BJ (cell line): ENCODE measurements around the gene ADPRH. TPM values are rescaled to one million over a fixed set of nuclear protein-coding genes. Genes with fewer than 3 reads are reported as not detected.

Experiments used
- CTCF ChIA-PET: fragments of 350-600 bp; formaldehyde crosslinking; extraction: SDS; loops from one replicate; lab custom pipeline; 2021; ENCODE audit warnings: antibody characterized with exemption, inconsistent platforms; lab: Yijun Ruan, JAX
- POLR2A ChIA-PET: fragments of 300-600 bp; sonication (Branson Sonifier 250); formaldehyde crosslinking; extraction: SDS; loops from one replicate; lab custom pipeline; 2021; ENCODE audit warnings: antibody characterized with exemption; lab: Charles Lee
- DNase-seq: peaks from one replicate; pipeline ENCODE4 v3.0.0-alpha.2; 2011; ENCODE audit warnings: low read depth
- H3K27me3 ChIP-seq: 2 replicates; pipeline ENCODE4 v1.6.0; 2011; ENCODE audit warnings: low read length; ENCODE audit not compliant: control insufficient read depth, insufficient read depth
- H3K36me3 ChIP-seq: 2 replicates; pipeline ENCODE4 v1.5.1; 2011; ENCODE audit warnings: low read length; ENCODE audit not compliant: control insufficient read depth, insufficient read depth
- H3K4me3 ChIP-seq: 2 replicates; pipeline ENCODE4 v1.5.1; 2011; ENCODE audit warnings: low read depth, mild to moderate bottlenecking, control low read depth, low read length
- polyA plus RNA-seq: library from polyadenylated mRNA; depleted of rRNA; stranded (reverse); fragments of >200 nt; gene quantifications from 2 replicates; pipeline ENCODE4 v1.2.3, GENCODE V29; 2011
- TF ChIP-seq, protein P1 (sequence below): IDR thresholded peaks from 2 replicates; pipeline ENCODE4 v1.5.1; 2011; ENCODE audit warnings: low read depth, mild to moderate bottlenecking, control low read depth, inconsistent platforms, low read length, moderate library complexity; ENCODE audit not compliant: insufficient read depth

Gene ADPRH
- polyA plus RNA-seq, 1 experiment: 1.6 TPM

DNA sequence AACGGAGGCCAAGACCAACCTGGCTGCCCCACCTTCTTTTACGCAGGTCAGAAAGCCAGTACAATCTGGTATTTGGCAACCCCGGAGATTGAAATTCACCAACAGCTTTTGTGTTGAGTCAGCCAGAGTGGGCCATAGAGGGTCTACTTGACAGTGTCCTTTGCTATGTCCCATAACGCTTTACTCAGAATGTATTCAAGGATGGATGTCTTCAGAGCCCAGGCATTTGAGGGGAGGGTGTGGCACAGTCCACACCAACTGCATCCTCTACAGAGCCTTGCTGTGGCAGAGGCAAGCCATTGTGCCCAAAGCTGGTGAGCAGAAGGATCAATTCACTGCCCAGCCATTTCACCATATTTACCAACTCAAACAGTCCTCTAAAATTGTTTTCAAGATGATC is 36.8 kb downstream of the ADPRH start:
- Histone ChIP-seq H3K36me3 (no peaks in the 10 kb centered on the region), H3K4me3 (no peak overlapping the region), H3K27me3 (peaks cover 3% of the 10 kb centered on the region; the same call in 1 of the 2 replicates)
- ChIA-PET POLR2A (no interaction called here), CTCF (no interaction called here)
- no peak for DNase-seq
- TF ChIP-seq, protein P1, sequence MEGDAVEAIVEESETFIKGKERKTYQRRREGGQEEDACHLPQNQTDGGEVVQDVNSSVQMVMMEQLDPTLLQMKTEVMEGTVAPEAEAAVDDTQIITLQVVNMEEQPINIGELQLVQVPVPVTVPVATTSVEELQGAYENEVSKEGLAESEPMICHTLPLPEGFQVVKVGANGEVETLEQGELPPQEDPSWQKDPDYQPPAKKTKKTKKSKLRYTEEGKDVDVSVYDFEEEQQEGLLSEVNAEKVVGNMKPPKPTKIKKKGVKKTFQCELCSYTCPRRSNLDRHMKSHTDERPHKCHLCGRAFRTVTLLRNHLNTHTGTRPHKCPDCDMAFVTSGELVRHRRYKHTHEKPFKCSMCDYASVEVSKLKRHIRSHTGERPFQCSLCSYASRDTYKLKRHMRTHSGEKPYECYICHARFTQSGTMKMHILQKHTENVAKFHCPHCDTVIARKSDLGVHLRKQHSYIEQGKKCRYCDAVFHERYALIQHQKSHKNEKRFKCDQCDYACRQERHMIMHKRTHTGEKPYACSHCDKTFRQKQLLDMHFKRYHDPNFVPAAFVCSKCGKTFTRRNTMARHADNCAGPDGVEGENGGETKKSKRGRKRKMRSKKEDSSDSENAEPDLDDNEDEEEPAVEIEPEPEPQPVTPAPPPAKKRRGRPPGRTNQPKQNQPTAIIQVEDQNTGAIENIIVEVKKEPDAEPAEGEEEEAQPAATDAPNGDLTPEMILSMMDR: no peak

- POLR2A ChIA-PET: no interaction called here
- DNase-seq: no peak
- Histone ChIP-seq H3K36me3 (no peaks in the 10 kb centered on the region), H3K4me3 (no peak overlapping the region), H3K27me3 (peaks cover 5% of the 10 kb centered on the region)
- CTCF ChIA-PET: no interaction called here
- TF ChIP-seq, protein P1: no peak
Measured at GRCh38 chr3:119619094-119619493, 39.8 kb downstream of the ADPRH start.

DNA sequence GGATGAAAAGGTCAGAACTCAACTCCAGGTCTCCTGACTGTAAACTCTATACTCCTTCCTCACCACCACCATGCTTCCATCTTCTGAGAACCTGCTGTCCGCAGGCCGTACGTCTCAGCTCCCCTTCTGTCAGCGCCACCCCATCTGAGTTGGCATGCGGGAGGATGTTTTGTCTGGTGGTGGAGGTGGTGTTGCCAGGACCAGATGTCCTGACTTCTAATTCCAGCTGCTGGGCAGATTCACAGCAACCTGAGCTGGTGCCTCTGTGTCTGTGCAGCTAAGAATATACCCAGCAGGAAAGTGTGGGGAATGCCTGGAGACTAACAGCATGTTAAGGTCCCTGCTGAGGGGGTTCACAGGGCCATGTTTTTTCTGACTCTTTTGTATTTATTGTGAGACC is 41.6 kb downstream of the ADPRH start:
- no peak for DNase-seq
- Histone ChIP-seq H3K36me3 (no peaks in the 10 kb centered on the region), H3K4me3 (no peak overlapping the region), H3K27me3 (peaks cover 5% of the 10 kb centered on the region)
- TF ChIP-seq, protein P1: no peak
- POLR2A ChIA-PET: no interaction called here
- CTCF ChIA-PET: interaction anchor here (0.6 kb wide), 1 partner anchor 11 kb away, joined by 3 read pairs; no protein-coding TSS in a partner anchor

DNA sequence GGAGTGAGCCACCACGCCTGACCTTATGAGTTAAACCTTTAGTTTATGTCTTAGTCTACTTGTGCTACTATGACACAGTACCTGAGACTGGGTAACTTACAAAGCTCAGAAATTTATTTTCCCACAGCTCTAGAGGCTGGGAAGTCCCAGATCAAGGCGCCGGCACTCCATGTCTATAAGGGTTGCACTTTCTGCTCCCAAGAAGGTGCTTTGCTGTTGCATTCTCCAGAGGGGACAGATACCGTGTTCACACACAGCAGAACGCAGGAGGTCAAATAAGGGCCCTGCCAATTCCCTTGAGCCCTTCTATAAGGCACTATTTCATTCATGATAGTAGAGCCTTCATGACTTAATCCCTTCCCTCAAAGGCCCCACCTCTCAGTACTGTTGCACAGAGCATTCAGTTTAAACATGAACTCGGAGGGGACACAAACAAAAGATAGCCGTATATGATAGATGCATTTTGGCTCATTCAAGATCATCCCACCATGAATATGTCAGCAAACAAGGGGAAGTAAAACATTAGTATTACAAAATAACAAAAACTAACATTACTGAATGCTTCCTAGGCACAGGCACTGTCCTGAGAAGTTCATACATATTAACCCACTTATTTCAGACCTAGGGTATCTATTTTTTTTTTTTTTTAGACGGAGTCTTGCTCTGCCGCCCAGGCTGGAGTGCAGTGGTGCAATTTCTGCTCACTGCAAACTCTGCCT is 44.9 kb downstream of the ADPRH start:
- H3K4me3 ChIP-seq: no peak overlapping the region
- no peaks in the 10 kb centered on the region for H3K36me3 ChIP-seq
- peaks cover 2% of the 10 kb centered on the region; the same call in 1 of the 2 replicates for H3K27me3 ChIP-seq
- TF ChIP-seq, protein P1: no peak
- ChIA-PET CTCF (interaction anchor here (0.7 kb wide), 1 partner anchor 12 kb away, joined by 3 read pairs; no protein-coding TSS in a partner anchor), POLR2A (no interaction called here)
- DNase-seq: no peak

GRCh38 chr3:119625451-119626153 is 46.3 kb downstream of the ADPRH start:
- Histone ChIP-seq H3K36me3 (no peaks in the 10 kb centered on the region), H3K4me3 (no peak overlapping the region), H3K27me3 (peaks cover 2% of the 10 kb centered on the region; the same call in 1 of the 2 replicates)
- no peak for DNase-seq
- TF ChIP-seq, protein P1: no peak
- POLR2A ChIA-PET: no interaction called here
- CTCF ChIA-PET: no interaction called here
